WTC11 (cell line): ENCODE data around the gene CD164L2.

Source experiments
- CTCF ChIP-seq: fragments of 200-600 bp; IDR thresholded peaks from 2 replicates; pipeline ENCODE4 v1.8.0; 2022; ENCODE audit warnings: antibody characterized with exemption
- JAZF1 ChIP-seq: fragments of 250-450 bp; sonication (Bioruptor Pico); IDR thresholded peaks from 2 replicates; pipeline ENCODE4 v1.9.0; 2021; ENCODE audit warnings: moderate library complexity, mild to moderate bottlenecking, inconsistent platforms
- SP1 ChIP-seq: sonication (generic); formaldehyde crosslinking; conservative IDR thresholded peaks from 2 replicates; pipeline ENCODE4 v1.8.1; 2022; ENCODE audit warnings: missing genetic modification reagents
- ZBTB21 ChIP-seq: sonication (generic); formaldehyde crosslinking; IDR thresholded peaks from 2 replicates; pipeline ENCODE4 v1.8.1; 2023; ENCODE audit warnings: mild to moderate bottlenecking, missing genetic modification reagents, borderline replicate concordance

- TF ChIP-seq CTCF: no peak
- no peak for TF ChIP-seq JAZF1 (CRISPR knock-in tag)
- no peak for TF ChIP-seq SP1 (CRISPR knock-in tag)
- no peak for TF ChIP-seq ZBTB21 (CRISPR knock-in tag)
Observed at GRCh38 chr1:27381969-27382762, 967 bp downstream of the CD164L2 start.
